Vagina (tissue), 2 donors: ENCODE results near the gene N4BP3.

Experiments used
- POLR2AphosphoS5 ChIP-seq, 2 donors: sonication (generic); formaldehyde crosslinking; IDR thresholded peaks; one replicate each; pipeline ENCODE4 v1.9.0; 2017; ENCODE audit warnings: antibody characterized with exemption in 2 of 2, mild to moderate bottlenecking in 2 of 2, low read depth in 1 of 2; ENCODE audit not compliant: insufficient read depth in 1 of 2
- TF ChIP-seq, protein P1 (sequence below), 3 experiments: fragments of 450-650 bp in 2 of 3; fragments of 200-600 bp in 1 of 3; sonication (generic) in 1 of 3; IDR thresholded peaks; one replicate each; pipeline ENCODE4 v1.5.1; 2017 to 2019; ENCODE audit warnings: antibody characterized with exemption in 3 of 3, mild to moderate bottlenecking in 2 of 3, moderate library complexity in 2 of 3

GRCh38 chr5:178110511-178110910 lies 2.8 kb upstream of the N4BP3 start:
- TF ChIP-seq, protein P1, sequence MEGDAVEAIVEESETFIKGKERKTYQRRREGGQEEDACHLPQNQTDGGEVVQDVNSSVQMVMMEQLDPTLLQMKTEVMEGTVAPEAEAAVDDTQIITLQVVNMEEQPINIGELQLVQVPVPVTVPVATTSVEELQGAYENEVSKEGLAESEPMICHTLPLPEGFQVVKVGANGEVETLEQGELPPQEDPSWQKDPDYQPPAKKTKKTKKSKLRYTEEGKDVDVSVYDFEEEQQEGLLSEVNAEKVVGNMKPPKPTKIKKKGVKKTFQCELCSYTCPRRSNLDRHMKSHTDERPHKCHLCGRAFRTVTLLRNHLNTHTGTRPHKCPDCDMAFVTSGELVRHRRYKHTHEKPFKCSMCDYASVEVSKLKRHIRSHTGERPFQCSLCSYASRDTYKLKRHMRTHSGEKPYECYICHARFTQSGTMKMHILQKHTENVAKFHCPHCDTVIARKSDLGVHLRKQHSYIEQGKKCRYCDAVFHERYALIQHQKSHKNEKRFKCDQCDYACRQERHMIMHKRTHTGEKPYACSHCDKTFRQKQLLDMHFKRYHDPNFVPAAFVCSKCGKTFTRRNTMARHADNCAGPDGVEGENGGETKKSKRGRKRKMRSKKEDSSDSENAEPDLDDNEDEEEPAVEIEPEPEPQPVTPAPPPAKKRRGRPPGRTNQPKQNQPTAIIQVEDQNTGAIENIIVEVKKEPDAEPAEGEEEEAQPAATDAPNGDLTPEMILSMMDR (IDR thresholded peaks at IDR 0.05) = no peak
- no peak for TF ChIP-seq POLR2AphosphoS5 (IDR thresholded peaks at IDR 0.05; ENCODE audit: insufficient read depth in 1 of 2, low read depth in 1 of 2)
